HepG2 (cell line): ENCODE measurements around the gene SAP130. TPM values are rescaled to one million over a fixed set of nuclear protein-coding genes. Genes with fewer than 3 reads are reported as not detected.
A peak's percentile ranks its signal among the peaks of the same experiment; 100 is the strongest.

Experiments
- CEBPG ChIP-seq: IDR thresholded peaks from 2 replicates; pipeline ENCODE4 v1.6.1; 2016
- DNMT1 ChIP-seq: sonication (generic); formaldehyde crosslinking; IDR thresholded peaks from 2 replicates; pipeline ENCODE4 v1.5.1; 2020; ENCODE audit warnings: mild to moderate bottlenecking, missing genetic modification reagents
- FUBP1 ChIP-seq: sonication (generic); formaldehyde crosslinking; IDR thresholded peaks from 2 replicates; pipeline ENCODE4 v1.5.1; 2020; ENCODE audit warnings: missing genetic modification reagents, mild to moderate bottlenecking, borderline replicate concordance
- KLF13 ChIP-seq: sonication (generic); formaldehyde crosslinking; IDR thresholded peaks from 2 replicates; pipeline ENCODE4 v1.4.0; 2020; ENCODE audit warnings: mild to moderate bottlenecking, missing genetic modification reagents
- MAFK ChIP-seq, 2 experiments: IDR thresholded peaks in 1 of 2; conservative IDR thresholded peaks in 1 of 2; 2 replicates each; pipeline ENCODE4 v1.6.1; 2011; ENCODE audit warnings: improper control_type of control experiment in 2 of 2, low read length in 2 of 2
- MATR3 ChIP-seq: sonication (generic); formaldehyde crosslinking; IDR thresholded peaks from 2 replicates; pipeline ENCODE4 v1.4.0; 2020; ENCODE audit warnings: missing genetic modification reagents
- NR2F6 ChIP-seq, 2 experiments: IDR thresholded peaks; 2 replicates each; pipeline ENCODE4 v1.6.1; 2016; ENCODE audit warnings: antibody characterized with exemption in 1 of 2, mild to moderate bottlenecking in 1 of 2
- PBX2 ChIP-seq: IDR thresholded peaks from 2 replicates; pipeline ENCODE4 v1.6.1; 2016; ENCODE audit warnings: control low read depth
- RFX1 ChIP-seq: fragments of 450-650 bp; IDR thresholded peaks from 2 replicates; pipeline ENCODE4 v1.6.1; 2017
- RFX5 ChIP-seq: IDR thresholded peaks from 2 replicates; pipeline ENCODE4 v1.6.1; 2011; ENCODE audit warnings: low read depth, low read length, improper control_type of control experiment
- RNF219 ChIP-seq: sonication (generic); formaldehyde crosslinking; IDR thresholded peaks from 2 replicates; pipeline ENCODE4 v1.5.0; 2020; ENCODE audit warnings: mild to moderate bottlenecking, missing genetic modification reagents
- SP2 ChIP-seq: sonication (generic); formaldehyde crosslinking; IDR thresholded peaks from 2 replicates; pipeline ENCODE4 v1.5.1; 2020; ENCODE audit warnings: mild to moderate bottlenecking, missing genetic modification reagents
- TBP ChIP-seq: sonication (generic); formaldehyde crosslinking; IDR thresholded peaks from 2 replicates; pipeline ENCODE4 v1.5.0; 2020; ENCODE audit warnings: missing genetic modification reagents
- TEAD3 ChIP-seq: optimal IDR thresholded peaks from 2 replicates; pipeline ENCODE3; 2016; ENCODE audit warnings: borderline replicate concordance
- ZBTB14 ChIP-seq: sonication (generic); formaldehyde crosslinking; IDR thresholded peaks from 2 replicates; pipeline ENCODE4 v1.4.0; 2020; ENCODE audit warnings: missing genetic modification reagents
- ZNF260 ChIP-seq: sonication (generic); formaldehyde crosslinking; IDR thresholded peaks from 2 replicates; pipeline ENCODE4 v1.4.0; 2020; ENCODE audit warnings: missing genetic modification reagents, low read depth, mild to moderate bottlenecking, borderline replicate concordance
- ZNF326 ChIP-seq: sonication (generic); formaldehyde crosslinking; IDR thresholded peaks from 2 replicates; pipeline ENCODE4 v1.4.0; 2020; ENCODE audit warnings: missing genetic modification reagents, borderline replicate concordance
- ZNF350 ChIP-seq: sonication (generic); formaldehyde crosslinking; IDR thresholded peaks from 2 replicates; pipeline ENCODE4 v1.4.0; 2020; ENCODE audit warnings: mild to moderate bottlenecking, low read depth, missing genetic modification reagents, borderline replicate concordance
- ZNF460 ChIP-seq: sonication (generic); formaldehyde crosslinking; IDR thresholded peaks from 2 replicates; pipeline ENCODE4 v1.5.1; 2020; ENCODE audit warnings: missing genetic modification reagents, mild to moderate bottlenecking, borderline replicate concordance
- ZNF703 ChIP-seq: sonication (generic); formaldehyde crosslinking; IDR thresholded peaks from 2 replicates; pipeline ENCODE4 v1.5.1; 2020; ENCODE audit warnings: missing genetic modification reagents, mild to moderate bottlenecking, moderate library complexity, borderline replicate concordance
- ZSCAN9 ChIP-seq: IDR thresholded peaks from 2 replicates; pipeline ENCODE4 v1.6.1; 2016; ENCODE audit warnings: borderline replicate concordance
- polyA plus RNA-seq, 8 experiments: library from polyadenylated mRNA; depleted of rRNA in 3 of 8; stranded (reverse) in 7 of 8; unstranded in 1 of 8; fragments of >200 nt; fragmentation: Illumina TruSeq in 4 of 8; extraction: Trizol in 4 of 8; gene quantifications; 2 replicates each; pipeline versions ENCODE4 v1.2.1 to v1.2.3, GENCODE V29; 2011 to 2016; ENCODE audit warnings: low read depth in 4 of 8, missing spikeins in 1 of 8, mixed read lengths in 1 of 8; ENCODE audit not compliant: insufficient read depth in 1 of 8
- total RNA-seq, 5 experiments: library from RNA; depleted of rRNA; stranded (reverse); fragments of >200 nt; fragmentation: Illumina TruSeq; extraction: Trizol; gene quantifications; 2 replicates each; pipeline ENCODE4 v1.2.3, GENCODE V29; 2016; ENCODE audit warnings: low read depth in 1 of 5

The SAP130 gene
- total and polyA plus RNA-seq, 2 of the 13 experiments (the other 11 are each of a cell fraction or from before 2014, with no cell fraction given): 11.1 to 18.6 TPM

- TF ChIP-seq FUBP1 (no peak), RFX1 (0 out of 2 replicates have a peak, but pooled peaks have one; percentile 6), RFX5 (peak; percentile 38; the same call in 1 of the 2 replicates), ZNF350 (CRISPR knock-in tag) (no peak), MATR3 (no peak), ZBTB14 (CRISPR knock-in tag) (no peak), ZNF326 (CRISPR knock-in tag) (no peak), ZNF703 (CRISPR knock-in tag) (no peak), TEAD3 (CRISPR knock-in tag) (peak; percentile 84), DNMT1 (CRISPR knock-in tag) (no peak), RNF219 (CRISPR knock-in tag) (no peak), KLF13 (CRISPR knock-in tag) (no peak), ZNF260 (CRISPR knock-in tag) (no peak), ZNF460 (CRISPR knock-in tag) (no peak), NR2F6 (IDR thresholded peaks at IDR 0.05) (peak; percentile 35), NR2F6 (CRISPR knock-in tag; IDR thresholded peaks at IDR 0.05) (peak; percentile 53; the same call in 1 of the 2 replicates), TBP (CRISPR knock-in tag) (no peak), SP2 (CRISPR knock-in tag) (no peak), CEBPG (CRISPR knock-in tag) (0 out of 2 replicates have a peak, but pooled peaks have one; percentile 13), ZSCAN9 (CRISPR knock-in tag) (0 out of 2 replicates have a peak, but pooled peaks have one; percentile 15), MAFK (conservative IDR thresholded peaks at IDR 0.05 in 1 of 2, IDR thresholded peaks at IDR 0.05 in 1 of 2; ENCODE audit: low read length in 2 of 2) (0 out of 4 replicates have a peak, but pooled peaks of 1 of the 2 experiments have one; percentile 20), PBX2 (CRISPR knock-in tag) (no peak)
Observed at GRCh38 chr2:127985026-127985734, 42.7 kb downstream of the SAP130 start (continued).
